Activated CD4-positive, alpha-beta T cell treated with anti-CD3 and anti-CD28 coated beads, Interleukin-2, amount 10 ng/mL, durations not matched to agents 24 days and 14 days (primary cell): ENCODE data around the gene ADORA1. TPM values are rescaled to one million over a fixed set of nuclear protein-coding genes. Genes with fewer than 3 reads are reported as not detected.

Experiments
- DNase-seq: peaks from one replicate; pipeline ENCODE4 v3.0.0; 2022
- H3K27ac Mint-ChIP-seq: one replicate; pipeline ENCODE4 v1.8.0; 2022; ENCODE audit warnings: mild to moderate bottlenecking, mixed read lengths
- H3K27me3 Mint-ChIP-seq: one replicate; pipeline ENCODE4 v1.8.0; 2022; ENCODE audit warnings: mixed read lengths
- H3K36me3 Mint-ChIP-seq: one replicate; pipeline ENCODE4 v1.8.0; 2022; ENCODE audit warnings: low read depth, mild to moderate bottlenecking, mixed read lengths
- H3K4me1 Mint-ChIP-seq: one replicate; pipeline ENCODE4 v1.8.0; 2021; ENCODE audit warnings: mixed read lengths
- H3K4me3 Mint-ChIP-seq: one replicate; pipeline ENCODE4 v1.8.0; 2022; ENCODE audit warnings: mild to moderate bottlenecking, moderate library complexity, mixed read lengths
- H3K9me3 Mint-ChIP-seq: one replicate; pipeline ENCODE4 v1.8.0; 2021; ENCODE audit warnings: mixed read lengths
- intact Hi-C: fragments of 100-400 bp; cut with micrococcal nuclease; formaldehyde crosslinking; loops from one replicate; pipeline ENCODE4 v1.15.1; 2023
- total RNA-seq: library from RNA; stranded (reverse); gene quantifications from 2 replicates; pipeline ENCODE4 v1.2.3, GENCODE V29; 2022

ADORA1 gene
- total RNA-seq, 1 donor from 2014 or later, result not detected

DNA sequence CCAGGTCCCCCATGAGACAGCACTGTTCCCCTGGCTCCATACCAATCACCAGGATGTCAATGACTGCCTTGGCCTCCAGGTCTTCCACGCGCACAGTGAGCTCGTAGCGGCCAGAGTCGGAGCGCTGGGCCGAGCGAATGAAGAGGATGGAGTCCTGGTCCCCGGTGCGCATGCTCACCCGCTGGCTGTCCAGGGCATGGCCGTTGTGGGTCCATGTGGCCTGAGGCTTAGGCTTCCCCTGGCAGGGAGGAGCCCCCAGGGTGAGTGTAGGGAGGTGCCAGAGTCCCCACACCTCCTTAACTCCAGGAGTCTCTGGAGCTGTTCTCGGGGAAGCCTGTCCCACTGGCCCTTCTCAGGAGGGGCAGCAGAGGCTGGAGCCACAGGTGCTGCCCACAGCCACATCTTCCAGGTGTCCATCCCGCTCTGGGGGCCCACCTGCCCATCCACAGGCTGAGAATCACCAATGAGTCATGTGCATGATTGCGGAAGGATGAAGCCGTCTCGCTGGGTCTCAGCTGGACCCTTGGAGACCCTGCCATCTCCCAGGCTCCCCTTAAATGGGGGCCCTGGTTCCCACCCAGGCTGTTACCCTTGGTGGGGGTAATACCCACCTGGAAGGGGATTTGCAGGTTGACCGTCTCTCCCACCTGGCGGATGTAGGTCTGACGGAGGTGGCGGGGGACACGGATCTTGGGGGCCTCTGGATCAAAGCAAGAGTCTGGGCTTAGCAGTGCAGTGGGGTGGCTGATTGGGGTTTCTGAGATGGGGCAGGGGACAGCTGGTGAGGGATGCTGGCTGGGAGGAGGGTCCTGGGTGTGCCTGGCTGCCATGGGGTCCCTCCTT is 44.0 kb downstream of the ADORA1 start:
- Mint-ChIP-seq H3K9me3 (no peaks in the 10 kb centered on the region), H3K27ac (no peak overlapping the region), H3K27me3 (no peaks in the 10 kb centered on the region), H3K4me1 (no peaks in the 10 kb centered on the region), H3K4me3 (no peak overlapping the region), H3K36me3 (no peaks in the 10 kb centered on the region)
- intact Hi-C loops, result loop anchor here (1.0 kb wide), 1 partner anchor 132 kb away; no protein-coding TSS in a partner anchor
- no peak for DNase-seq

DNA sequence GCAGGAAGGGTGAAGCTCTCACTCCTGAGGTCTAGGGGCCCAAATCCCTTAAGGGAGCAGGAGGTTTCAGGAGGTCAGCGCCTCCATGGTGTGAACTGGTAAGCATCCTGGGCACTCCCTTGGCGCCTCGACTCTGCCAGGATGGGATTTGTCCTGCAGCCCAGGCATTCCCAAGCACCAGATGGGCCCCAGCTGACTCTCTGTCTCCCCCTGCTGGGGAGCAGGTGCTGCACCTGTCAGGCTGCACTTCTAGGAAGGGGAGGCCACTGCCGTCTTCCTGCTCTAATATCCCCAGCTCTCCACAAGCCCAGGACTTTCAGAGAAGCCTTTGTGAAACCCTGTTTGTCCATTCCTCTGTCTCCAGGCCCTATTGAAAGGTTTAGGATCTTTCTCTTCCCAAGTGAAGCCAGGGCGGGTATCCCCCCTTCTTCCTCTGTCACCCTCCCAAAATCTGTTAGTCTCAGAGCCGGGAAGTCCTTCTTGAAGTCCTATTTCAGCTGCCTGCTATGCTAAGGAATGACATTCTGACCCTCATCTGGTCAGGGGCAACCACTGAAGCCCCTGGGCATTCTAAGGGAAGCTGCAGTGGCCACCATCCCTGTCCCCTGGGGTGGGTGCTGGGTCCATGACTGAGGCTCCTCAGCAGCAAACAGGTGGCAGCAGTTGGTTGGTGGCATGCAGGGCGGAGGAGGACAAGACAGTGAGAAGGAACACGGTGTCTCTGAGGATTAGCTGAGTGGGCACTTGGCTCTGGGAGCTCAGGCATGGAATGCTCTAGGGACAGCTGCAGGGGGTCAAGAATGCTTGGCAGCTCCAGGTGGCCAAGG is 44.9 kb downstream of the ADORA1 start:
- Mint-ChIP-seq H3K36me3 (no peaks in the 10 kb centered on the region), H3K4me1 (no peaks in the 10 kb centered on the region)
- intact Hi-C loops, result loop anchor here (1.0 kb wide), 1 partner anchor 133 kb away; no protein-coding TSS in a partner anchor

DNA sequence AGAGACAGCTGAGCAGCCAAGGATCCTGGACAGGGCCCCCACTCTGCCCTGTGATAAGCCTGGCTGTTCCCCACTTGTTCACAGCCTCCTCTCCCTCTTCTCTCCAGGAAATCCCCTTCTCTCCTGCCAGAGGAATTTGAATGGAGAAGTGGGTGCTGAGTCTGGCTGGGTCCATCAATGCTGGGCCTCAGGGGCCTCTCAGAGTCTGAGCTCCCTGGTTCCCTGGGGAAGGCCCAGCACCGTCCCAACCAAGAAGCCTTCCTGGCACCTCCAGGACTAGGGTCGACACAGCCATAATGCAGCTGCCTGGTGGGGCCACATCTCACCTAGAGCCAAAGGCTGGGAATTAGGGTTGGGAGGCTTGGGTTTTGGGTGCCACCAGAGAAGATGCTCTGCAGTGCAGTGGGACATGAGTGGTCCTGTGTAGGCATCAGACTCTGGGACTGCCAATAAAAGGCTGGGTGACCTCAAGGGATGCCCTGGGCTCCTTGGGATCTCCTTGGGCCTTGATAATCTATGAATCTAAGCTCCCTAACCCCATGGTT is 45.6 kb downstream of the ADORA1 start:
- DNase-seq, result no peak
- intact Hi-C loops, result no loop called here
- Mint-ChIP-seq H3K36me3 (no peaks in the 10 kb centered on the region), H3K9me3 (no peaks in the 10 kb centered on the region), H3K4me1 (no peaks in the 10 kb centered on the region), H3K27ac (no peak overlapping the region), H3K27me3 (no peaks in the 10 kb centered on the region), H3K4me3 (no peak overlapping the region)

More for the DNA sequence above, 44.9 kb downstream of the ADORA1 start:
- H3K9me3 Mint-ChIP-seq, result no peaks in the 10 kb centered on the region
- no peak overlapping the region for H3K27ac Mint-ChIP-seq
- no peak overlapping the region for H3K4me3 Mint-ChIP-seq
- peak; percentile 86 for DNase-seq
- H3K27me3 Mint-ChIP-seq, result no peaks in the 10 kb centered on the region

DNA sequence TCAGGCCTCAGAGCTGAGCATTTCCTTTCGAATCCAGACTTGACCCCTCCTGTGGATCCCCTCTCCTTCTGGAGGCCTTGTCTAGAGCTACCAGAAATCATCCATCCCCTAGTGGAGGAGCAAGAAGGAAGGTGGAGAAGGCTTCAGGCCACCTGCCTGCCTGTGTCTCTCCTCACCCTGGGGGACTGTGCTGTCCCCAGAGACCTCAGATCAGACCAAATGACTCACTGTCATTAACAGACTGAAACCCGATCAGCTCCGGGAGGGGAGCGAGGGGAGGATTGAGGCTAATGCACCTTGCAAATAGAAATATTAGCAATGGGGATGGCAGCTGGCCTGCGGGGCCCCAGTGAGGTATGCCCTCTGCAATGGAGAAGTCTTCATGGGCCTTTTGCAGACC is 46.0 kb downstream of the ADORA1 start:
- Mint-ChIP-seq H3K27me3 (no peaks in the 10 kb centered on the region), H3K4me1 (no peaks in the 10 kb centered on the region), H3K36me3 (no peaks in the 10 kb centered on the region), H3K4me3 (no peak overlapping the region), H3K27ac (no peak overlapping the region), H3K9me3 (no peaks in the 10 kb centered on the region)
- no peak for DNase-seq
- intact Hi-C loops, result no loop called here

DNA sequence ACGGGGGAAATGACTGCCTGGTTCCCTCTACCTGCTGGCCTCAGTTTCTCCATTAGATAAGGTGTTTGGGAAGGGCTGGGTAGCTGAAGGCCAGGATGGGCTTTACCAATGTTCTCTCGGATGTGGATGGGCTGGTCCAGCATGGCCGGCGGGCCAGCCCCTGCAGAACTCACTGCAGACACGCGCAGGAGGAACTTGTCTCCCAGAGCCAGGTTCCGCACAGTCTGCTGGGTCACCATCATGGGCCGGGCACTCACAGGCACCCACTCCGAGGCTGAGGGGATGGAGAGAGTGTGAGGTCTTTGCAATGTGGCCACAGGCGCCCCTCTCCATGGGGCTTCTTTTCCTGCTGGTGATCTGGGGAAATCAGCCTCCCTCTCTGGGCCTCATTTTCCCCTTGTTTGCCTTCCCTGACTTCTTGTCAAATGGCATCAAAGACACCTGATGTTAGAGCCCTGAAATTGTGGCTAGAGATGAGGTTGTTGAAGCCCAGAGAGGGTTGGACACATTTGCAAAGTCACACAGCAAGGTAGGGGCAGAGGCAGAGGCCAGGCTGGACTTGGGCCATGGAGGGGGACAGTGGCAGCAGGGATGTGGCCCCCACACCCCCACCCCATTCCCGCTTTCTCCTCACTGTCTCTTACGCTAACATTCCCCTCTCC is 46.9 kb downstream of the ADORA1 start:
- H3K4me3 Mint-ChIP-seq, result no peak overlapping the region
- intact Hi-C loops, result no loop called here
- H3K9me3 Mint-ChIP-seq, result no peaks in the 10 kb centered on the region
- H3K4me1 Mint-ChIP-seq, result no peaks in the 10 kb centered on the region
- no peak overlapping the region for H3K27ac Mint-ChIP-seq
- H3K36me3 Mint-ChIP-seq, result no peaks in the 10 kb centered on the region
- no peaks in the 10 kb centered on the region for H3K27me3 Mint-ChIP-seq
- no peak for DNase-seq

DNA sequence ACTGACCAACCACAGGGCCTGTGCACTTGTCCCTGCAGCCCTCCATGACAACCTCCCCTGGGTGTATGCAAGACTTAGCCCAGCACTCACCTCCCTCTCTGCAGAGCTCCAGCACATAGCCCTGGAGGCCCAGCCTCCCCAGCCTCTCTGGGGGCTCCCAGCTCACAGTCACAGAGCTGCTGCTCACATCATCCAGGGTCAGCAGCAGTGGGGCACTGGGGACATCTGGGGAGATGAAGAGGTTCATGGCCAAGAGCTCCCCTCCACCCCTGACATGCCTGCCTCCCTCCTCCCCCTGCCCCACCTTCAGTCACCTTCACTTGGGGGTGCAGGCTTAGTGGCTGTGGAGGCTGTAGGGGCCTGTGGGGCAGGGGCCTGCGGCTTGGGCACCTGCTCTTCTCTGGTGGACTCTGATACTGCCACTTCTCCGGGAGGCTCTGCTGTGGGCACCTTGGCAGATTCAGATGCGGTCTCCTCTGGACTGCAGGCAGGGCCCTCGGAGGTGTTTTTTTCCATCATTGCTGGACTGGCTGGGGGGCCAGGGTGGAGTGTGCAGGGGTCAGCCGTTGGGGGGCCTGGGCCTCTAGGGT is 47.8 kb downstream of the ADORA1 start, which contains the start of gene MYBPH:
Gene MYBPH, minus strand, starts transcription at position 590 of the 590 bp plus-strand sequence. Its CDS starts 71 bp downstream, at position 519.
- Mint-ChIP-seq H3K36me3 (no peaks in the 10 kb centered on the region), H3K9me3 (no peaks in the 10 kb centered on the region), H3K4me1 (no peaks in the 10 kb centered on the region), H3K4me3 (no peak within 1 kb of the TSS), H3K27me3 (no peaks in the 10 kb centered on the region), H3K27ac (no peak within 1 kb of the TSS)
- DNase-seq, result no peak
- intact Hi-C loops, result no loop called here

DNA sequence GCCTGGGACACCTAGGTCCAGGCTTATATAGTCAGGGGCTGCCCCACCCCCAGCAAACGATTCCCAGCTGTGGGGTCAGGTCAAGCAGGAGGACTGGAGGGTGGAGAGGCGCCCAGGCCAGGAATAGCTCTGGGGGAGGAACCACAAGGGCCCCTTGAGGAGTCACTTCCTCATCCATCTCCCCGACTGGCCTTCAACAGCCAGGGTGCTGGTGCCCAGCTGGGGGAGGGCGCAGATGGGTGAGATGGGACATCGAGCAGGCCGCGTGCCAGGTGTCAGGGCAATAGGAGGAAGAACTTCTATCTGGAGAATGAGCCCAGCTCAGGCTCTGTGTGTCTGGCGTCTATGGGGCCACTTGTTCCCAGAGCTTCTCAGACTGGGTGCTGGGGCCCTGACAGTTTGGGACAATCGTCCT is 48.3 kb downstream of the ADORA1 start:
- no peaks in the 10 kb centered on the region for H3K4me1 Mint-ChIP-seq
- H3K27me3 Mint-ChIP-seq, result no peaks in the 10 kb centered on the region
- intact Hi-C loops, result no loop called here
- H3K27ac Mint-ChIP-seq, result no peak overlapping the region
- no peaks in the 10 kb centered on the region for H3K36me3 Mint-ChIP-seq
- no peaks in the 10 kb centered on the region for H3K9me3 Mint-ChIP-seq
- H3K4me3 Mint-ChIP-seq, result no peak overlapping the region
- no peak for DNase-seq

DNA sequence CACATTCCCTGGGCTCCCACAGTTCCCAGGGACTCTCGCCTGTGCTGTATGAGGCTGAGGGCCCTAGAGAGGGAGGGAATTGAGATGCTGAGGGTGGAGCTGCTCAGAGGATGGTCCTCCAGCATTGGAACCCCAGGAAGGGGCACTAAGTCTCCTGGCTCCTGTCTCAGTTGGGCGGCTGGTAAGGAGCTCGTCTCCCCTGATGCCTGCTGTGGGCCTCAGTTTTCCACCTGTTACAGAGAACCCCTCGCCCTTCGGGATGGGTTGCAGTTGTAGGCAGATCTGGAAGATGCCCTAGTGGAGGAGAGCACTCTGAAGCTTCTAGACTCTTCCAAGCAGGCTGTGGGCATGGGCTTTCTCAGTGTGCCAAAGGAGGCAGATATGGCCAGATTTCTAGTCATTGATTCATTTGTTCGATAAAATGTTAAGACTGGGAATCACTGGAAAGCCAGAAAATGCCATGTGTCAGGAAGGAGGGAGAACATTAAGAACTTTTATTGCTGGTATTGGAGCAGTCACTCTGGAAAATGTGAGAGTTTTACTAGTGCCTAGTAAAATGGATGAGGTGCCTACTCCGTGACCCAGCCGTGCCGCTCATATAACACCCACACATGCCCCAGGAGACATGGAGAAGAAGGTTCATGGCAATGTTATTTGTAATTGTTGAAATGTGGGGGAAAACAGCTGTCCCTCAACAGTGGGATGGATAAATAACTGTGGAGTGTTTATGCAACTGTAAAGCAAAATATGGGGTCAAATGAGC is 48.9 kb downstream of the ADORA1 start:
- Mint-ChIP-seq H3K4me1 (no peaks in the 10 kb centered on the region), H3K27ac (no peak overlapping the region), H3K27me3 (no peaks in the 10 kb centered on the region)

DNA sequence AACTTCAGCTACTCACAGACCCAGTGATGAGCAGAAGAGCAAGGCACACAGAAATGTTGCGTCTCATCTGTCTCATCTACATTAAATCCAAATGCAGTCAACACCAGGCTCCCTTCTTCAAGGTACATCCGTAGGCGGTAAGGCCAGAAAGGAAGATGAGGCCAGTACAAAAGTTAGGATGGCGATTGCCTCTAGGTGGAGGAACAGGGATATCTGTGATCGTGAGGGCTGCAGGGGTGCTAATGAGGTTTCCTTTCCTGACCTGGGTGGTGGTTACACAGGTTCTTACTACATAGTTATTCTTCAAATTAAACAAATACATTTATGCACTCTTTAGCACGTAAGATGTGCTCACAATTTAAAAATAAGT is 49.5 kb downstream of the ADORA1 start:
- no peaks in the 10 kb centered on the region for H3K4me1 Mint-ChIP-seq

More for the DNA sequence above, 48.9 kb downstream of the ADORA1 start:
- H3K9me3 Mint-ChIP-seq, result no peaks in the 10 kb centered on the region
- H3K36me3 Mint-ChIP-seq, result no peaks in the 10 kb centered on the region
- H3K4me3 Mint-ChIP-seq, result no peak overlapping the region
- intact Hi-C loops, result no loop called here
- no peak for DNase-seq

DNA sequence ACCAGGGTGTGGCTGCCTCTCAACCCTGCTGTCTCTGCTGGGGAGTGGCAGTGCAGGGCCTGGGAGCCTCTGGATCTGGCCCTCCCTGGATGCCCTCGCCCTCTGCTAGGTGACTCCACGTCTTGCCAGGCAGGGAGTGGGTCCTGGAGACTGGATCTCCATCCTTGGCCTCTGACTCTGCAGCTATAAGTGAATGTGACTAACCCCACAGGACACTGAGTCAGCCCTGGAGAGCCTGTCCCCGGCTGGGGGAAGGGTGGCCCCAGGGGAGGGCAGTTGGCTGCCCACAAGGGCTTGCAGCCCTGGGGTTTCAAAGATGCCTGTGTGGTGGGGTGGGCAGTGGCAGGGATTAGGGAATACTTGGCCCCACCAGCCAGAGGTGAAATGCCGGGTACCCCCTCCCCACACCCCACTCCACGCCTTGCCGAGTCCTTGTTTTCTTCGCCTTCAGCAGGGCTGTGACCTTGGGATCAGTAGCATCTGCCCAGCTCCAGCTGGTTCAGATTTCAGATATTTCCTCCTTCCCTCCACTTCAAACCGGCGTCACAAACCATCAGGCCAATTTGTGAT is 50.0 kb downstream of the ADORA1 start:
- no peaks in the 10 kb centered on the region for H3K36me3 Mint-ChIP-seq
- H3K27me3 Mint-ChIP-seq, result no peaks in the 10 kb centered on the region
- no peak overlapping the region for H3K27ac Mint-ChIP-seq
- H3K9me3 Mint-ChIP-seq, result no peaks in the 10 kb centered on the region
- no peak for DNase-seq
- H3K4me3 Mint-ChIP-seq, result no peak overlapping the region
- H3K4me1 Mint-ChIP-seq, result no peaks in the 10 kb centered on the region
- intact Hi-C loops, result no loop called here

More for the DNA sequence above, 49.5 kb downstream of the ADORA1 start:
- H3K4me3 Mint-ChIP-seq, result no peak overlapping the region
- intact Hi-C loops, result no loop called here
- H3K9me3 Mint-ChIP-seq, result no peaks in the 10 kb centered on the region
- no peaks in the 10 kb centered on the region for H3K36me3 Mint-ChIP-seq
- H3K27me3 Mint-ChIP-seq, result no peaks in the 10 kb centered on the region
- DNase-seq, result no peak
- no peak overlapping the region for H3K27ac Mint-ChIP-seq

DNA sequence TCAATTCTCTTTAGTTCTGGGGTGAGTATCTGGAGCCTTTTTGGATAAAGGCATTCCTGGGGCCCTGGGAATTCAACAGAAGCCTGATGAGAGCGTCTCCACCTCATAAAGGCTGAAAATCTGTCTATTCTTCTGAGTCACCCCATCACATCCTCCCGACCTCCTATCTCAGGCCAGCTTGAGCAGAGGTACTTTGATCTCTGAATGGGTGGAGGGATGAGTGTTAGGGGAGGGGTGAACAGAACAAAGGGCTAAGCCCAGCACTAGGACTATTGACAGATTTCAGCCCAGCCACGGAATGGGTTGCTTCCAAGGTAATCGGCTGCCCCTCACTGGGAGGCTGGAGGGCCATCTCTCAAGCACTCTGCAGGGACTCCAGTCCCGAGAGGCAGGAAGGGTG is 50.6 kb downstream of the ADORA1 start:
- Mint-ChIP-seq H3K27me3 (no peaks in the 10 kb centered on the region), H3K36me3 (no peaks in the 10 kb centered on the region), H3K4me3 (no peak overlapping the region), H3K27ac (no peak overlapping the region), H3K4me1 (no peaks in the 10 kb centered on the region), H3K9me3 (no peaks in the 10 kb centered on the region)
- DNase-seq, result no peak
- intact Hi-C loops, result no loop called here

DNA sequence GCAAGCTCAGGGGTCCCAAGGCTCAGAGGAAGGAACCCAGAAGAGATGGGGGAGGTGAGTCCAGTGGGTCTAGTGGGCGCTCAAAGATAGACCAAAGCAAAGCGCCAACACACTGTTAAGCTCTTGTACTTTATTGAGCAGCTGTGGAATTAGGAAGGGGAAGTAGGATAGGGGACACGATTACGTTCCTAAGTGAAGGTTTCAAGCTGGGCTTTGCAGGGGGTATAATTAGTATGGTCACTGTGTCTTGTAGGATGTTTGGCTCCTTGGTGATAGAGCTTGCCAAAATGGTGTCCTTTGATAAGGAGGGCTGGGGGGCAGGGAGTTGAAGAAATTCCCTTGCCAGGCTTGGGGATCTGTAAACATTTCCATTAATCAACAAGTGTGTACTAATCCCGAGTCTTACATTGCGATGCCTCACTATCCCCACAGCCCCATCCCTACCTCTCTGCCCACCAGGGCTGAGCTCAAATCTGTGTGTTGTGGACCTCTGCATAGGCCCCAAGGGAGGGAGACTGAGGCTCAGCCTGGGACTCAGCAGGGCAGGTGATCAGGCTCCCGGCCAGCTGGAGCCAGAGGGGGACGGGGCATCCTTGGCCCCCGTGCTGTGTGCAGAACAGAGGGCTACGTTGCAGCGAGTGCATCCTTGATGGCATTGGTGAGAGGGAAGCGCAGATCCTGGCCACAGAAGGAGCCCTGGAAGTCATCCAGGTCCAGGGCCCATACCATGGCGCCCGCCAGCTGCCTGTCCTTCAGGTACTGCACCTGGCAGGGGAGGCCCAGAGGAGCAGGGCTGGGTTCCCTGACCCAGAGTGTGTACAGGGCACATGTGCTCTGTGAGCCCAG is 51.5 kb downstream of the ADORA1 start:
- Mint-ChIP-seq H3K36me3 (no peaks in the 10 kb centered on the region), H3K9me3 (no peaks in the 10 kb centered on the region), H3K4me3 (no peak overlapping the region), H3K4me1 (no peaks in the 10 kb centered on the region), H3K27me3 (no peaks in the 10 kb centered on the region), H3K27ac (no peak overlapping the region)
- DNase-seq, result no peak
- intact Hi-C loops, result no loop called here
